ENCODE data around the gene TBX20.

DNA sequence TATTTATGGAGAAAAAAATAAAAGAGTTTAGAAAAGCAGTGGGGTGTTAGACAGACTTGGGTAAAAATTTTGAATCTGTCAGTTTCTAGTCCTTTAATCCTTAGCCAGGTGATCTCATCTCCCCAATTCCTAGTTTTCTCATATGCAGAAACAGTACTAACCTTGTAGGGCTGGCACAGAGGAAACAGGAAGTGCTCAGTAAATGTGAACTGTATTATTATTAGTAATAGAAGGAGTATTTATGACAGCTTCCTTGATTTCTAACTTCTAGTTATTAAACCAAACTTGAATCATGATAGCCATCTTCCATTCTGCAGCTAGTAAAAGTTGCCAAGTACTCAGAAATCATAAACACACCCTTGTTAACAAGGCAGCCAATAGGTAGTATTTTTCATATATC is 12.5 kb downstream of the TBX20 start:
- TF ChIP-seq, protein P1, sequence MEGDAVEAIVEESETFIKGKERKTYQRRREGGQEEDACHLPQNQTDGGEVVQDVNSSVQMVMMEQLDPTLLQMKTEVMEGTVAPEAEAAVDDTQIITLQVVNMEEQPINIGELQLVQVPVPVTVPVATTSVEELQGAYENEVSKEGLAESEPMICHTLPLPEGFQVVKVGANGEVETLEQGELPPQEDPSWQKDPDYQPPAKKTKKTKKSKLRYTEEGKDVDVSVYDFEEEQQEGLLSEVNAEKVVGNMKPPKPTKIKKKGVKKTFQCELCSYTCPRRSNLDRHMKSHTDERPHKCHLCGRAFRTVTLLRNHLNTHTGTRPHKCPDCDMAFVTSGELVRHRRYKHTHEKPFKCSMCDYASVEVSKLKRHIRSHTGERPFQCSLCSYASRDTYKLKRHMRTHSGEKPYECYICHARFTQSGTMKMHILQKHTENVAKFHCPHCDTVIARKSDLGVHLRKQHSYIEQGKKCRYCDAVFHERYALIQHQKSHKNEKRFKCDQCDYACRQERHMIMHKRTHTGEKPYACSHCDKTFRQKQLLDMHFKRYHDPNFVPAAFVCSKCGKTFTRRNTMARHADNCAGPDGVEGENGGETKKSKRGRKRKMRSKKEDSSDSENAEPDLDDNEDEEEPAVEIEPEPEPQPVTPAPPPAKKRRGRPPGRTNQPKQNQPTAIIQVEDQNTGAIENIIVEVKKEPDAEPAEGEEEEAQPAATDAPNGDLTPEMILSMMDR (conservative IDR thresholded peaks at IDR 0.05 in 1 of 2, IDR thresholded peaks at IDR 0.05 in 1 of 2; ENCODE audit: extremely low read depth in 1 of 2, insufficient read depth in 1 of 2, low read depth in 1 of 2, low read length in 2 of 2): no peak
- no peak for TF ChIP-seq EZH2 (IDR thresholded peaks at IDR 0.05; ENCODE audit: borderline replicate concordance, low read length)

All from mammary epithelial cell (primary cell).